CD4-positive, alpha-beta T cell treated with Interleukin-15 for 4 hours (primary cell): ENCODE measurements around the gene ARL16.

ENCODE experiments used
- DNase-seq: peaks from one replicate; pipeline ENCODE4 v3.0.0-alpha.2; 2020; ENCODE audit warnings: low spot score

ARL16 gene

DNA sequence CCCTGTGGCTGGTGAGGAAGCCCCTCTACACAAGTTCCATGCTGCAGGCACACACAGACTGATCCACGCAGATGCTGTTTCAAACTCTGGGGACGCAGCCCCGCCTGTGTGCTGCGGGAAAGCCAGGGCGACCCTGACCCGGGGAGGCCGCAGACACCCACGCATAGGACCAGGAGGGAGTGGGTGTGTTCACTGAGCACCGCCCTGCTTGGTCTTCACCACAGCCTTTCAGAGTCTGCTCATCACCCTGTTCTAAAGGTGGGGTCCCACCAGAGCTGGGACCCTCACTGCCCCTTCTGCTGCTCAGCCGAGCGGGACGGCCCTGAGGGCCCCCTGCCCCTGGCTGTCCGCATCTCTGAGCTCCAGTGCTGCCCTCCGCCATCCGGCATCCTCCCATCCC lies 39.1 kb downstream of the ARL16 start:
- DNase-seq, result no peak

DNA sequence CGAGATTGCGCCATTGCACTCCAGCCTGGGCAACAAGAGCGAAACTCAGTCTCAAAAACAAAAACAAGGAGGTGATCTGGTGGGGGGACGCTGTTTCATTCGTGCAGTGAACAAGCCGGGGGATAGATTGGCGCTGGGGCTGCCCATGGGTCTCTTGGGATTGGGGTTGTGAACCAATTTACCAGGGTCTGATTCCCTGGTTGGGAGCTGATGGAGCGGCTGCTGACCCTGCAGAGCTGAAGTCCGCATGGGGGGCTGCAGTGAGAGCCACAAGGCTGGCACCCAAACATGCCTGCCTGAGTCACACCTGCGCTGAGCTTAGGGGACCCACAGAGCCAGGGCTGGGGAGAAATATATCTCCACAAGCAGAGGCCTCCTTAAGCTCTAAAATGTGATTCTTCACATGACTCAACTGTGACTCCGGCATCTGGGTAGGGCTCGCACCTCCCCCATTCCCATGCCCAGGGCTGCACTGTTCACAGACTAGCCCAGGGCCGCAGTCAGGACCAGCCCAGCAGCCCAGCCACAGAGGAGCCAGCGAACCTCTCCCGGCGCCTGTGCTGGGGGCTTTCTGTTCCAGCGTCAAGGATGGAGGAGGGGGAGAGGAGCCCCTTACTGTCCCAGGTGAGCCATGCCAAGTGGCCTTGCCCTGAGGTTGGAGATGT lies 41.6 kb downstream of the ARL16 start:
- no peak for DNase-seq

DNA sequence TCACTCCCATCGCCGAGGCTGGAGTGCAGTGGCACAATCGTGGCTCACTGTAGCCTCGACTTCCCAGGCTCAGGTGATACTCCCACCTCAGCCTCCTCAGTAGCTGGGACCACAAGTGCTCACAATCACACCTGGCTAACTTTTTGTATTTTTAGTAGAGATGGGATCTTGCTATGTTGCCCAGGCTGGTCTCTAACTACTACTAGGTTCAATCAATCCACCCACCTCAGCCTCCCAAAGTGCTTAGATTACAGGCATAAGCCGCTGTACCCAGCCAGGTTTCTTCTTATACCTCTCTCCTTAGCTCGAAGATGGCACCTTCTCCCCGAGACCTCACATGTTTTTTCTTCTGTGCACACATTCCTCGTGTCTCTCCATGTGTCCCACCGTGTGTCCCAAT lies 43.6 kb downstream of the ARL16 start:
- no peak for DNase-seq

DNA sequence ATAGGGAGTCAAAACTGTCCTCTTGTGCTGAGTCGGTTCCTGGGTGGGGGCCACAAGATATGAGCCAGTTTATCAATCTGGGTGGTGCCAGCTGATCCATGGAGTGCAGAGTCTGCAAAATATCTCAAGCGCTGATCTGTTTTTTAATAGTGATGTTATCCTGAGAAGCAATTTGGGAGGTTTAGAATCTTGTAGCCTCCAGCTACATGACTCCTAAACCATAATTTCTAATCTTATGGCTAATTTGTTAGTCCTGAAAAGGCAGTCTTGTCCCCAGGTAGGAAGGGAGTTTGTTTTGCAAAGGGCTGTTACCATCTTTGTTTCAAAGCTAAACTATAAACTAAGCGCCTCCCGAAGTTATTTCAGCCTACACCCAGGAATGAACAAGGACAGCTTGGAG lies 44.9 kb downstream of the ARL16 start:
- DNase-seq, result no peak

- peak; percentile 87 for DNase-seq
These were observed 46.9 kb downstream of the ARL16 start, which contains the start of the genes NPLOC4 and TSPAN10 for GRCh38 chr17:81636505-81637288. Gene NPLOC4, minus strand, starts transcription at chr17:81637112. Its CDS starts 182 bp downstream, at chr17:81636930. Gene TSPAN10, plus strand, starts transcription at chr17:81637196. Its CDS starts 5,217 bp downstream, at chr17:81642413.

DNA sequence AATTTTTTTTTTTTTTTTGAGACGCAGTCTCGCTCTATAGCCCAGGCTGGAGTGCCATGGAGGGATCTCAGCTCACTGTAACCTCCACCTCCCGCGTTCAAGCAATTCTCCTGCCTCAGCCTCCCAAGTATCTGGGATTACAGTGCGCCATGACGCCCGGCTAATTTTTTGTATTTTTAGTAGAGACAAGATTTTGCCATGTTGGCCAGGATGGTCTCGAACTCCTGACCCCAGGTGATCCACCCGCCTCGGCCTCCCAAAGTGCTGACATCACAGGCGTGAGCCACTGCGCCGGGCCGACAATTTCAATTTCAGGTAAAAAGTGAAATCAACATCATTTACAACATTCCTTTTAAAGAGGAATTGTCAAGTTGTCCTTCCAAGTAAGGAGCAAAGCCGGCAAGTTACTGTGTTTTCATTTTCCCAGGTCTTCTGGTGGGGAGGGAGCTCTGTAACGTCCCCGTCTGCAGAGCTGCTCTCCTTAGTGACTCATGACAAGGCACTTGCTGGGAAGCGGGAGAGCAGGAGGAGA lies 47.6 kb downstream of the ARL16 start:
- no peak for DNase-seq

- no peak for DNase-seq
These were observed 48.2 kb downstream of the ARL16 start for GRCh38 chr17:81635431-81635830.

- DNase-seq, result no peak
These were observed 52.1 kb downstream of the ARL16 start for GRCh38 chr17:81631482-81631881.
